ENCODE results near the gene MKRN2. TPM values are rescaled to one million over a fixed set of nuclear protein-coding genes. Genes with fewer than 3 reads are reported as not detected.
A peak's percentile ranks its signal among the peaks of the same experiment; 100 is the strongest.

Gene MKRN2
- 10 to 100 TPM; 19.0 to 20.3 TPM for total RNA-seq
- 28.8 TPM for polyA plus RNA-seq (2013, experiment 1 of 2)
- polyA plus RNA-seq (2013, experiment 2 of 2) = 29.5 TPM
- total RNA-seq = 49.4 to 107 (median 72.7) reads per million in 172 experiments

- POLR2A ChIA-PET = interaction anchor here (1.0 to 3.3 kb wide), 4 partner anchors 10 to 107 kb away, joined by 3 to 19 read pairs (median 4); partner anchors contain the start of genes RAF1 and TSEN2
- H3K27ac Mint-ChIP-seq = peak within 1 kb of the TSS; percentile 81
- H3K4me3 Mint-ChIP-seq = peak within 1 kb of the TSS; percentile 93
These were observed at the start of gene MKRN2 for GRCh38 chr3:12556690-12557472. Gene MKRN2, plus strand, starts transcription at chr3:12557087. Its CDS starts 64 bp downstream, at chr3:12557151.

GRCh38 chr3:12507591-12508281 lies 49.2 kb upstream of the MKRN2 start:
- H3K27ac ChIP-seq (ENCODE audit: low read depth in 1 of 2, low read length in 2 of 2) = no peak overlapping the region
- Mint-ChIP-seq H3K27me3 (no peaks in the 10 kb centered on the region), H3K9me3 (no peaks in the 10 kb centered on the region), H3K27ac (no peak overlapping the region), H3K4me1 (ENCODE audit: low read depth) (no peaks in the 10 kb centered on the region), H3K4me3 (no peak overlapping the region), H3K36me3 (ENCODE audit: low read depth) (peaks cover 70% of the 10 kb centered on the region)
- TF ChIP-seq CTCF (IDR thresholded peaks at IDR 0.05) = no peak
- ChIA-PET CTCF (no interaction called here), POLR2A (no interaction called here)
- DNase-seq (no peak), ATAC-seq (ENCODE audit: poor library complexity) (no peak)
- H3K4me3 ChIP-seq (ENCODE audit: low read length) = no peak overlapping the region
- no peaks in the 10 kb centered on the region for H3K9me3 ChIP-seq (ENCODE audit: control insufficient read depth in 1 of 2, insufficient read depth in 1 of 2, low read length in 2 of 2)
- peaks cover 30% of the 10 kb centered on the region for H3K36me3 ChIP-seq (ENCODE audit: insufficient read depth, low read length)
- no peaks in the 10 kb centered on the region for H3K4me1 ChIP-seq (ENCODE audit: insufficient read depth, low read length)
- H3K27me3 ChIP-seq (ENCODE audit: control insufficient read depth in 1 of 2, insufficient read depth in 2 of 2, low read length in 2 of 2) = no peaks in the 10 kb centered on the region
- intact Hi-C loops (cut with DNase I, micrococcal nuclease) = no loop called here

More at GRCh38 chr3:12556690-12557472, at the start of gene MKRN2:
- H3K36me3 Mint-ChIP-seq (ENCODE audit: low read depth) = peaks cover 12% of the 10 kb centered on the region
- intact Hi-C loops (cut with DNase I, micrococcal nuclease) = loop anchor here (1.0 to 10.0 kb wide), 7 partner anchors 73 to 1282 kb away; partner anchors contain the start of genes RAF1 (in 2 of the 2), ATG7 (in 1 of the 2) and TSEN2 (in 1 of the 2)
- no peaks in the 10 kb centered on the region for H3K9me3 Mint-ChIP-seq
- no peak for TF ChIP-seq CTCF (IDR thresholded peaks at IDR 0.05)
- DNase-seq = peak; percentile 68 to 93 (median 82)
- Histone ChIP-seq H3K36me3 (ENCODE audit: insufficient read depth, low read length) (no peaks in the 10 kb centered on the region), H3K4me1 (ENCODE audit: insufficient read depth, low read length) (peaks cover 44% of the 10 kb centered on the region), H3K27me3 (ENCODE audit: control insufficient read depth in 1 of 2, insufficient read depth in 2 of 2, low read length in 2 of 2) (peaks cover 17 to 27% of the 10 kb centered on the region in 2 experiments), H3K4me3 (ENCODE audit: low read length) (peak within 1 kb of the TSS; percentile 85), H3K27ac (ENCODE audit: low read depth in 1 of 2, low read length in 2 of 2) (peak within 1 kb of the TSS; percentile 85 to 91), H3K9me3 (ENCODE audit: control insufficient read depth in 1 of 2, insufficient read depth in 1 of 2, low read length in 2 of 2) (peaks cover 0 to 10% of the 10 kb centered on the region in 2 experiments)
- H3K27me3 Mint-ChIP-seq = peaks cover 38% of the 10 kb centered on the region
- H3K4me1 Mint-ChIP-seq (ENCODE audit: low read depth) = peaks cover 69% of the 10 kb centered on the region
- CTCF ChIA-PET = no interaction called here
- peak; percentile 93 for ATAC-seq (ENCODE audit: poor library complexity)

- H3K27ac ChIP-seq (ENCODE audit: low read depth in 1 of 2, low read length in 2 of 2) = no peak overlapping the region
- intact Hi-C loops (cut with DNase I, micrococcal nuclease) = no loop called here
- ATAC-seq (ENCODE audit: poor library complexity) (no peak), DNase-seq (no peak)
- ChIA-PET CTCF (no interaction called here), POLR2A (no interaction called here)
- Mint-ChIP-seq H3K27ac (no peak overlapping the region), H3K9me3 (no peaks in the 10 kb centered on the region), H3K4me3 (no peak overlapping the region), H3K27me3 (no peaks in the 10 kb centered on the region), H3K36me3 (ENCODE audit: low read depth) (peaks cover 65% of the 10 kb centered on the region), H3K4me1 (ENCODE audit: low read depth) (no peaks in the 10 kb centered on the region)
- no peaks in the 10 kb centered on the region for H3K27me3 ChIP-seq (ENCODE audit: control insufficient read depth in 1 of 2, insufficient read depth in 2 of 2, low read length in 2 of 2)
- TF ChIP-seq CTCF (IDR thresholded peaks at IDR 0.05) = no peak
- no peaks in the 10 kb centered on the region for H3K4me1 ChIP-seq (ENCODE audit: insufficient read depth, low read length)
- peaks cover 26% of the 10 kb centered on the region for H3K36me3 ChIP-seq (ENCODE audit: insufficient read depth, low read length)
- H3K9me3 ChIP-seq (ENCODE audit: control insufficient read depth in 1 of 2, insufficient read depth in 1 of 2, low read length in 2 of 2) = no peaks in the 10 kb centered on the region
- no peak overlapping the region for H3K4me3 ChIP-seq (ENCODE audit: low read length)
These were observed 48.6 kb upstream of the MKRN2 start for GRCh38 chr3:12508291-12508700.

Data from CD4-positive, alpha-beta T cell (primary cell).